DMS53 (cell line): ENCODE results near the gene RTL10.
"Not testable (repeated sequence)": the region's sequence is repeated elsewhere in the genome, so short reads cannot be mapped to it uniquely, and the experiment has no call there.

Source experiments
- DNase-seq: peaks from one replicate; lab custom pipeline; 2025; lab: John Stamatoyannopoulos, UW

Gene RTL10

GRCh38 chr22:19888131-19888746 lies 33.6 kb upstream of the RTL10 start:
- no peak for DNase-seq

- no peak for DNase-seq
Observed at GRCh38 chr22:19887256-19887985, 32.7 kb upstream of the RTL10 start.

- no peak for DNase-seq
Observed at GRCh38 chr22:19886605-19887255, 32.1 kb upstream of the RTL10 start.

GRCh38 chr22:19885841-19886592 lies 31.3 kb upstream of the RTL10 start:
- no peak for DNase-seq

- DNase-seq = no peak
Observed at GRCh38 chr22:19884954-19885751, 30.5 kb upstream of the RTL10 start.

GRCh38 chr22:19884161-19884953 lies 29.7 kb upstream of the RTL10 start:
- no peak for DNase-seq

- DNase-seq = not testable (repeated sequence)
Observed at GRCh38 chr22:19883446-19883845, 28.8 kb upstream of the RTL10 start.

- no peak for DNase-seq
Observed at GRCh38 chr22:19882446-19883381, 28.0 kb upstream of the RTL10 start.

- no peak for DNase-seq
Observed at GRCh38 chr22:19880786-19881569, 26.3 kb upstream of the RTL10 start.

GRCh38 chr22:19879992-19880785 lies 25.5 kb upstream of the RTL10 start:
- DNase-seq = no peak

- no peak for DNase-seq
Observed at GRCh38 chr22:19879643-19879991, 24.9 kb upstream of the RTL10 start.

- no peak for DNase-seq
Observed at GRCh38 chr22:19879246-19879570, 24.5 kb upstream of the RTL10 start.

GRCh38 chr22:19878461-19879245 lies 24.0 kb upstream of the RTL10 start:
- DNase-seq = no peak

GRCh38 chr22:19877626-19878339 lies 23.1 kb upstream of the RTL10 start:
- no peak for DNase-seq

- DNase-seq = no peak
Observed at GRCh38 chr22:19876941-19877625, 22.4 kb upstream of the RTL10 start.

GRCh38 chr22:19876314-19876940 lies 21.8 kb upstream of the RTL10 start:
- DNase-seq = no peak
